GM21717 (cell line): ENCODE results near the gene ALOX15B.
"Not testable (repeated sequence)": the region's sequence is repeated elsewhere in the genome, so short reads cannot be mapped to it uniquely, and the experiment has no call there.

Experiments used
- ATAC-seq: cut with Tn5 transposase; IDR thresholded peaks from one replicate; pipeline ENCODE4 v1.9.1; 2021; ENCODE audit warnings: mild to moderate bottlenecking, moderate library complexity; ENCODE audit not compliant: unreplicated experiment

ALOX15B gene

GRCh38 chr17:8060274-8060673 is 21.4 kb downstream of the ALOX15B start:
- no peak for ATAC-seq

DNA sequence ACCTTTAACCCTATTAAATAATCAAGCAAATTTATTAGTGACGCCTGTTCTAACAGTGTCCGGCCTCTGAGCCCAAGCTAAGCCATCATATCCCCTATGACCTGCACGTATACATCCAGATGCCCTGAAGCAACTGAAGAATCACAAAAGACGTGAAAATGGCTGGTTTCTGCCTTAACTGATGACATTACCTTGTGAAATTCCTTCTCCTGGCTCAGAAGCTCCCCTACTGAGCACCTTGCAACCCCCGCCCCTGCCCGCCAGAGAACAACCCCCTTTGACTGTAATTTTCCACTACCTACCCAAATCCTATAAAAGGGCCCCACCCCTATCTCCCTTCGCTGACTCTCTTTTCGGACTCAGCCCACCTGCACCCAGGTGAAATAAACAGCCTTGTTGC is 23.0 kb downstream of the ALOX15B start:
- ATAC-seq = not testable (repeated sequence)

- ATAC-seq = no peak
Measured at GRCh38 chr17:8062435-8062806, 23.6 kb downstream of the ALOX15B start.

- ATAC-seq = no peak
Measured at GRCh38 chr17:8062807-8063483, 24.1 kb downstream of the ALOX15B start.

GRCh38 chr17:8063761-8064534 is 25.1 kb downstream of the ALOX15B start:
- ATAC-seq = no peak

GRCh38 chr17:8064561-8065019 is 25.7 kb downstream of the ALOX15B start:
- ATAC-seq = no peak

DNA sequence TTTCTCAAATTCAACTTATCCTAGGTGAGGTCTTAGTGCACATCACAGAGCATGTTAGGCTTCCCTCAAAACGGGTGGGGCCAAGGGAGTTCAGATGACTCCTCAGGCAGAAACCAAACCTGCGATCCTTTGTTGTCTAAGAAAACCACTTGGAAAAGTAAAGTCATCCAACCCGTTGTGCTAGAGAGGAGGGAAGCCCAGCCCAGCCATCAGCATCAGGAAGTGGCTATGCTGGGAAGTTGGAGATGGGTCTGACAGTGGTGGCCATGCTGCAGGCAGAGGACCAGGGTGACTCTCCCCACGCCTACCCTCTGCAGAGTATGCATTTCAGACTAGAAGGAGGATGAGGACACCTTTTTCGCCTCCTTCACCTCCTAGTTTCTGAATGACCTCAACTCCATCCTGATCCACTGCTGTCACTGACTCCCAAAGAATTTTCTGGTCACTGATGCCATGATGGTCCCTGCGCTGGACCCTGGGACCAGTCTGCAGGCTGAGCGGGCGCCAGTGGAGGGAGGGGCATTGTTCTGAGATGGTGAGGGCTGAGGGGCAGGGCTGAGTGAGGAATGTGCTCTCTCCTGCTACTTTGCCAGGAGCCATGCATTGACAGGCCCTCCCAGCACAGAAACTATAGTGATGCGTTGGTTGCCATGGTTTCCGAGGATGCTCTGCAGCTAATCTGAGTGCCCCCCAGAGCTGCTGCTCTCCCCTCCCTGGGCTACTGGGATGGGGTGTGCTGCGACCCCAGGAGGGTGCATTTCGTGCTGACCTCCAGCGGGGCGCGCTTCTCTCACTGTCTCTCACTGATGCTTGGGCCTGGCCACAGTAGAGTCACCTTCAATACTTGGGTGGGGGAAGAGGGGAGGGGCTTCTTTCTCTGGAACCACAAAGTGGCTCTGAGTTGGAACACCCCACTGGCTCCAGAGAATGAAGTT is 28.2 kb downstream of the ALOX15B start:
- ATAC-seq = no peak

DNA sequence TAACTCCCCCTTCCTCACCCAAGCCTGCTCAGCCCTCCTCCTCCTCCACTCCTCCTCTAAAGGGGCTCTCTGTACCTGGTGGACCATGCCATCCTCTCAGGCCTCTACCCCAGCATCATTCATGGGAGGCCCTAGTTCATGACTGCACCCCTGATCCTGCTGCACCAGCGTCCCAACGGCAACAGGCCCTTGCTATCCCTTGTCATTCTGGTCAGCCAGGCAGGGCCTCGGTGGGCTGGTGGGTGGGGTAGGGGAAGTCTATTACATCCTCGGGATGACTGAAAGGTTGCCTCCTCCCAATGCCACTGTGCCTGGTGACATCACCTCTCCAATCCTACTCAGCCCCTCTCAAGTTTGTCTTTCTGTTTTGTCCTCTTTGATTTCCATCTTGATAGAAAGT is 28.9 kb downstream of the ALOX15B start:
- no peak for ATAC-seq

DNA sequence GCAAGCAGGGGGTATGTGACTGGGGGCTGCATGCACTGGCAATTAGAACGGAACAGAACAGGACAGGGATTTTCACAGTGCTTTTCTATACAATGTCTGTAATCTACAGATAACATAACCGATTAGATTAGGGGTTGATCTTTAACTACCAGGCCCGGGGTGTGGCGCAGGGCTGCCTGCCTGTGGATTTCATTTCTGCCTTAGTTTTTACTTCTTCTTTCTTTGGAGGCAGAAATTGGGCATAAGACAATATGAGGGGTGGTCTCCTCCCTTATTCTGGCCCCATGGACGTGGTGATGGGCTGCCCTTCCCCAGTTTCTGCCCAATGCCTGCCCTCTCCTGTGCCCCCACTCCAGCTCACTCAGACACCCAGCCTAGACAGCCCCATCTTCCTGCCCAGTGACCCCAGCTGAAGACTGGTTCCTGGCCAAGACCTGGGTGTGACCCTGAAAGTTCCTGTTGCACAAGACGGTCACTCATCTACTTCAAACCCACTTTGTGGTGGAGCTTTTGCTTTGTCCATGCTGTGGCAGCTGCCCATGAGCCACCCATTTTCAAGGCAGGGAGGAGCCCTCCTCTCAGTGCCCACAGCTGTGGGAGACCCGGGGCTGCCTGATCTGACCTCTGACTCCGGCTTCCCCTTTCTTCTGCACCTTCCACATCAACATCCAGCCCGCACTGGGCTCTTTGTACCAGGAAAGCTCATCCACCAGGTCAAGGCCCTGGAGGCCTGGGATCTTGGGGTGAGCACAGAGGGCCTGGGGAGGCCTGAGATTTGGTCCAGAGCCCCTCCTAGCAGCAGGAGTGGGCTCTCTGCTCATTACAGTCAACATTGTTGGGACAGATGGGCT is 30.1 kb downstream of the ALOX15B start:
- no peak for ATAC-seq

GRCh38 chr17:8069587-8069860 is 30.7 kb downstream of the ALOX15B start:
- no peak for ATAC-seq

GRCh38 chr17:8071496-8071895 is 32.6 kb downstream of the ALOX15B start:
- no peak for ATAC-seq

- ATAC-seq = no peak
Measured at GRCh38 chr17:8072341-8072728, 33.5 kb downstream of the ALOX15B start.

- no peak for ATAC-seq
Measured at GRCh38 chr17:8072729-8073461, 34.0 kb downstream of the ALOX15B start.

GRCh38 chr17:8073627-8074484 is 35.0 kb downstream of the ALOX15B start:
- ATAC-seq = no peak

- no peak for ATAC-seq
Measured at GRCh38 chr17:8074554-8074953, 35.7 kb downstream of the ALOX15B start.

GRCh38 chr17:8075081-8075480 is 36.2 kb downstream of the ALOX15B start:
- ATAC-seq = no peak

GRCh38 chr17:8075574-8076342 is 36.9 kb downstream of the ALOX15B start:
- ATAC-seq = no peak

DNA sequence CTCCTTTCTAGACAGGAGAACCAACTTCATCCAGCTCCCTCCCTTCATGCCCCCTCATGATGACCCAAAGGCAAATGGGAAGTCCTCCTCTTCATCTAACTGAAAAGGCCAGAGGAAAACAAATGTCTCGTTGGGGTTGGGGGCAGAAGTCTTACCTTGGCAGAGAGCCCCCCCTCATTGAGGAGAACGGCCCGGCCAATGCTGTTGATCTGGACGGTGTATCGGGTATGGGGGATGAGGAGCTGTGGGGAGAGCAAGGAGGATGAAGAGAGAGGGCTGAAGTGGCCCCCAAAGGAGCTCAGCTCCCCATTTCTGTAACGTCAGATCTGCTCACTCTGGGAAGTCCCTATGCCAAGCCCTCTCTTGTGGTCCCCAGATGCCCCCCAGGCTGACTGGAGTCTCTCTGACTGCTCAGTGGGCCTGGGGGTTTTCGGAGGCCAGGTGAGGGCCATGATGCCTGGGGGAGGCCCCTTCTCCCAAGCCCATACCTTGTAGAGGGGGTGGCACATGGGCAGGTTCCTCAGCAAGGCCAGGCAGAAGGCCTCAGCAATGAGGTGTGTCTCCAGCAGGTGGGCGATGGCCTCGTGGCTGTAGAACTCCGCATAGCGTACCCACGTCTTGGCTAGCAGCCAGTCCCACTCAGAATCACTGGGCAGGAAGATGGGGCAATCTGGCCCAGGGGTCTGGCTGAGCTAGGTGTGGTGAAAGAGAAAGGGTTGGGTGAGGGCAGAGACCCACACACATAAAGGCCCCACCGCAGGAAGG is 37.8 kb downstream of the ALOX15B start:
- ATAC-seq = no peak
